GM20431 (cell line): ENCODE measurements around the gene LCOR.

ENCODE experiments used
- in situ Hi-C: fragments of 300-500 bp; cut with MseI, MboI; formaldehyde crosslinking; loops from one replicate; pipeline ENCODE4 v1.15.0; 2020; ENCODE audit warnings: low sequenced_read_pairs; ENCODE audit not compliant: unreplicated experiment

The LCOR gene

GRCh38 chr10:96835899-96836298 lies 3.8 kb downstream of the LCOR start:
- in situ Hi-C loops, result loop anchor here (25.0 kb wide), 1 partner anchor 199 kb away; no protein-coding TSS in a partner anchor

GRCh38 chr10:96838529-96838928 lies 6.4 kb downstream of the LCOR start:
- in situ Hi-C loops, result loop anchor here (25.0 kb wide), 1 partner anchor 201 kb away; no protein-coding TSS in a partner anchor

- in situ Hi-C loops, result loop anchor here (25.0 kb wide), 1 partner anchor 204 kb away; no protein-coding TSS in a partner anchor
Measured at GRCh38 chr10:96840841-96841518, 8.9 kb downstream of the LCOR start.

GRCh38 chr10:96842896-96843723 lies 11.0 kb downstream of the LCOR start:
- in situ Hi-C loops, result loop anchor here (25.0 kb wide), 1 partner anchor 206 kb away; no protein-coding TSS in a partner anchor

- in situ Hi-C loops, result loop anchor here (25.0 kb wide), 1 partner anchor 207 kb away; no protein-coding TSS in a partner anchor
Measured at GRCh38 chr10:96843823-96844222, 11.7 kb downstream of the LCOR start.

- in situ Hi-C loops, result loop anchor here (25.0 kb wide), 1 partner anchor 209 kb away; no protein-coding TSS in a partner anchor
Measured at GRCh38 chr10:96846395-96846794, 14.3 kb downstream of the LCOR start.

GRCh38 chr10:96846926-96847325 lies 14.8 kb downstream of the LCOR start:
- in situ Hi-C loops, result loop anchor here (25.0 kb wide), 1 partner anchor 210 kb away; no protein-coding TSS in a partner anchor

GRCh38 chr10:96847356-96847755 lies 15.3 kb downstream of the LCOR start:
- in situ Hi-C loops, result loop anchor here (25.0 kb wide), 1 partner anchor 210 kb away; no protein-coding TSS in a partner anchor

- in situ Hi-C loops, result no loop called here
Measured at GRCh38 chr10:96850113-96850512, 18.0 kb downstream of the LCOR start.

- in situ Hi-C loops, result no loop called here
Measured at GRCh38 chr10:96850825-96851224, 18.7 kb downstream of the LCOR start.

- in situ Hi-C loops, result no loop called here
Measured at GRCh38 chr10:96851281-96851680, 19.2 kb downstream of the LCOR start.

GRCh38 chr10:96856317-96856716 lies 24.2 kb downstream of the LCOR start:
- in situ Hi-C loops, result no loop called here

- in situ Hi-C loops, result no loop called here
Measured at GRCh38 chr10:96857301-96858012, 25.4 kb downstream of the LCOR start.

- in situ Hi-C loops, result no loop called here
Measured at GRCh38 chr10:96858038-96858705, 26.1 kb downstream of the LCOR start.

- in situ Hi-C loops, result no loop called here
Measured at GRCh38 chr10:96858706-96859050, 26.6 kb downstream of the LCOR start.

- in situ Hi-C loops, result no loop called here
Measured at GRCh38 chr10:96860631-96861277, 28.7 kb downstream of the LCOR start.

- in situ Hi-C loops, result no loop called here
Measured at GRCh38 chr10:96863922-96864543, 31.9 kb downstream of the LCOR start.

- in situ Hi-C loops, result no loop called here
Measured at GRCh38 chr10:96873086-96873485, 41.0 kb downstream of the LCOR start.
